ENCODE results near the gene ABCC4. TPM values are rescaled to one million over a fixed set of nuclear protein-coding genes. Genes with fewer than 3 reads are reported as not detected.

The ABCC4 gene
- total RNA-seq, 1 experiment from 2014 or later = 17.7 TPM

- ChIA-PET CTCF (no interaction called here), POLR2A (ENCODE audit: unreplicated experiment) (no interaction called here)
- Histone ChIP-seq H3K27me3 (ENCODE audit: low read length) (no peaks in the 10 kb centered on the region), H2AFZ (ENCODE audit: low read length) (no peak overlapping the region), H3F3A (ENCODE audit: low read length, unreplicated experiment) (no peaks in the 10 kb centered on the region), H3K27ac (ENCODE audit: low read length) (no peak overlapping the region), H3K79me2 (ENCODE audit: low read length) (no peaks in the 10 kb centered on the region), H3K9me3 (ENCODE audit: low read length) (no peaks in the 10 kb centered on the region), H3K9ac (ENCODE audit: low read length) (no peak overlapping the region), H3K4me1 (ENCODE audit: insufficient read depth, low read length) (peaks cover 12% of the 10 kb centered on the region; the same call in 1 of the 2 replicates), H3K4me2 (ENCODE audit: low read length) (no peak overlapping the region), H3K9me2 (replicated peaks; ENCODE audit: low read length) (no peaks in the 10 kb centered on the region), H3K36me3 (ENCODE audit: low read depth, low read length) (no peaks in the 10 kb centered on the region), H4K20me1 (ENCODE audit: low read length) (no peaks in the 10 kb centered on the region), H3K4me3 (ENCODE audit: low read length) (no peak overlapping the region)
- ATAC-seq (no peak), DNase-seq (no peak)
- no TSS peak for BruUV-seq (replicated peaks)
- intact Hi-C loops (cut with micrococcal nuclease) = no loop called here
- TF ChIP-seq, protein P1, sequence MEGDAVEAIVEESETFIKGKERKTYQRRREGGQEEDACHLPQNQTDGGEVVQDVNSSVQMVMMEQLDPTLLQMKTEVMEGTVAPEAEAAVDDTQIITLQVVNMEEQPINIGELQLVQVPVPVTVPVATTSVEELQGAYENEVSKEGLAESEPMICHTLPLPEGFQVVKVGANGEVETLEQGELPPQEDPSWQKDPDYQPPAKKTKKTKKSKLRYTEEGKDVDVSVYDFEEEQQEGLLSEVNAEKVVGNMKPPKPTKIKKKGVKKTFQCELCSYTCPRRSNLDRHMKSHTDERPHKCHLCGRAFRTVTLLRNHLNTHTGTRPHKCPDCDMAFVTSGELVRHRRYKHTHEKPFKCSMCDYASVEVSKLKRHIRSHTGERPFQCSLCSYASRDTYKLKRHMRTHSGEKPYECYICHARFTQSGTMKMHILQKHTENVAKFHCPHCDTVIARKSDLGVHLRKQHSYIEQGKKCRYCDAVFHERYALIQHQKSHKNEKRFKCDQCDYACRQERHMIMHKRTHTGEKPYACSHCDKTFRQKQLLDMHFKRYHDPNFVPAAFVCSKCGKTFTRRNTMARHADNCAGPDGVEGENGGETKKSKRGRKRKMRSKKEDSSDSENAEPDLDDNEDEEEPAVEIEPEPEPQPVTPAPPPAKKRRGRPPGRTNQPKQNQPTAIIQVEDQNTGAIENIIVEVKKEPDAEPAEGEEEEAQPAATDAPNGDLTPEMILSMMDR (conservative IDR thresholded peaks at IDR 0.05; ENCODE audit: low read depth, low read length) = no peak
- TF ChIP-seq EZH2phosphoT487 (IDR thresholded peaks at IDR 0.05; ENCODE audit: borderline replicate concordance, low read length) (no peak), EZH2 (IDR thresholded peaks at IDR 0.05; ENCODE audit: low read length, unreplicated experiment) (no peak)
These were observed 77.2 kb downstream of the ABCC4 start for GRCh38 chr13:95224064-95224463.

DNA sequence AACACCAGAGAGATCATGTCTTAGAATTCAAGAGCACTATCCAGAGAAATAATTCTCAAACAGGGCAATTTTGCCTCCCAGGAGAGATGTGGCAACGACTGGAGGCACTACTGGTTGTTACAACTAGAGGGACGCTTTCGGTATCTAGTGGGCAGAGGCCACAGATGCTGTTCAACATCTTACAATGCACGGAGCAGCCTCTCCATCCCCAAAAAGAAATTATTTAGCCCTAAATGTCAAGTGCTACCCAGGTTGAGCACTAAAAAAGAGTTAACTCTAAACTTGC is 78.6 kb downstream of the ABCC4 start:
- BruUV-seq (replicated peaks) = no TSS peak
- Histone ChIP-seq H3K9ac (ENCODE audit: low read length) (no peak overlapping the region), H3K4me2 (ENCODE audit: low read length) (no peak overlapping the region), H2AFZ (ENCODE audit: low read length) (no peak overlapping the region), H3K36me3 (ENCODE audit: low read depth, low read length) (no peaks in the 10 kb centered on the region), H3K27ac (ENCODE audit: low read length) (no peak overlapping the region), H3K9me2 (replicated peaks; ENCODE audit: low read length) (no peaks in the 10 kb centered on the region), H3F3A (ENCODE audit: low read length, unreplicated experiment) (no peaks in the 10 kb centered on the region), H3K4me1 (ENCODE audit: insufficient read depth, low read length) (peaks cover 19% of the 10 kb centered on the region; the same call in 1 of the 2 replicates), H3K9me3 (ENCODE audit: low read length) (no peaks in the 10 kb centered on the region), H3K4me3 (ENCODE audit: low read length) (no peak overlapping the region), H4K20me1 (ENCODE audit: low read length) (no peaks in the 10 kb centered on the region), H3K79me2 (ENCODE audit: low read length) (no peaks in the 10 kb centered on the region), H3K27me3 (ENCODE audit: low read length) (no peaks in the 10 kb centered on the region)
- CTCF ChIA-PET = no interaction called here
- ATAC-seq (no peak), DNase-seq (no peak)
- TF ChIP-seq, protein P1 (conservative IDR thresholded peaks at IDR 0.05; ENCODE audit: low read depth, low read length) = no peak
- TF ChIP-seq EZH2 (IDR thresholded peaks at IDR 0.05; ENCODE audit: low read length, unreplicated experiment) = no peak
- TF ChIP-seq EZH2phosphoT487 (IDR thresholded peaks at IDR 0.05; ENCODE audit: borderline replicate concordance, low read length) = no peak
- intact Hi-C loops (cut with micrococcal nuclease) = no loop called here
- POLR2A ChIA-PET (ENCODE audit: unreplicated experiment) = no interaction called here

GRCh38 chr13:95221971-95222732 is 79.1 kb downstream of the ABCC4 start:
- DNase-seq (no peak), ATAC-seq (peak; percentile 66)
- Histone ChIP-seq H3K36me3 (ENCODE audit: low read depth, low read length) (no peaks in the 10 kb centered on the region), H3K4me2 (ENCODE audit: low read length) (no peak overlapping the region), H3K27me3 (ENCODE audit: low read length) (no peaks in the 10 kb centered on the region), H3K9ac (ENCODE audit: low read length) (no peak overlapping the region), H4K20me1 (ENCODE audit: low read length) (no peaks in the 10 kb centered on the region), H3F3A (ENCODE audit: low read length, unreplicated experiment) (no peaks in the 10 kb centered on the region), H3K27ac (ENCODE audit: low read length) (no peak overlapping the region), H2AFZ (ENCODE audit: low read length) (no peak overlapping the region), H3K9me2 (replicated peaks; ENCODE audit: low read length) (no peaks in the 10 kb centered on the region), H3K9me3 (ENCODE audit: low read length) (no peaks in the 10 kb centered on the region), H3K79me2 (ENCODE audit: low read length) (no peaks in the 10 kb centered on the region), H3K4me3 (ENCODE audit: low read length) (no peak overlapping the region), H3K4me1 (ENCODE audit: insufficient read depth, low read length) (peaks cover 20% of the 10 kb centered on the region; the same call in 1 of the 2 replicates)
- intact Hi-C loops (cut with micrococcal nuclease) = no loop called here
- no TSS peak for BruUV-seq (replicated peaks)
- TF ChIP-seq, protein P1 (conservative IDR thresholded peaks at IDR 0.05; ENCODE audit: low read depth, low read length) = no peak
- TF ChIP-seq EZH2phosphoT487 (IDR thresholded peaks at IDR 0.05; ENCODE audit: borderline replicate concordance, low read length) = no peak
- no peak for TF ChIP-seq EZH2 (IDR thresholded peaks at IDR 0.05; ENCODE audit: low read length, unreplicated experiment)
- ChIA-PET POLR2A (ENCODE audit: unreplicated experiment) (no interaction called here), CTCF (interaction anchor here (0.9 kb wide), 1 partner anchor 31 kb away, joined by 3 read pairs; no protein-coding TSS in a partner anchor)

Measured in PC-3 (cell line).